HG02884 (cell line): Measurements from ENCODE around the gene TTBK2.

Source experiments
- ATAC-seq: cut with Tn5 transposase; IDR thresholded peaks from one replicate; pipeline ENCODE4 v1.9.1; 2021; ENCODE audit warnings: mild to moderate bottlenecking, moderate library complexity; ENCODE audit not compliant: unreplicated experiment

Gene TTBK2

GRCh38 chr15:42729409-42729808 is 191.2 kb downstream of the TTBK2 start:
- ATAC-seq = no peak

GRCh38 chr15:42728972-42729371 is 191.6 kb downstream of the TTBK2 start:
- ATAC-seq = no peak

- no peak for ATAC-seq
Measured at GRCh38 chr15:42728560-42728959, 192.0 kb downstream of the TTBK2 start.

- no peak for ATAC-seq
Measured at GRCh38 chr15:42727750-42728381, 192.7 kb downstream of the TTBK2 start.

GRCh38 chr15:42726114-42726513 is 194.5 kb downstream of the TTBK2 start:
- ATAC-seq = no peak

GRCh38 chr15:42725331-42725903 is 195.2 kb downstream of the TTBK2 start:
- ATAC-seq = no peak

- ATAC-seq = no peak
Measured at GRCh38 chr15:42724276-42724675, 196.3 kb downstream of the TTBK2 start.

GRCh38 chr15:42723068-42723467 is 197.5 kb downstream of the TTBK2 start:
- no peak for ATAC-seq

GRCh38 chr15:42721916-42722315 is 198.7 kb downstream of the TTBK2 start:
- no peak for ATAC-seq

GRCh38 chr15:42721016-42721415 is 199.6 kb downstream of the TTBK2 start:
- no peak for ATAC-seq

- ATAC-seq = no peak
Measured at GRCh38 chr15:42720071-42720470, 200.5 kb downstream of the TTBK2 start.

- ATAC-seq = no peak
Measured at GRCh38 chr15:42719043-42719442, 201.5 kb downstream of the TTBK2 start.

GRCh38 chr15:42716626-42717025 is 204.0 kb downstream of the TTBK2 start:
- no peak for ATAC-seq

- ATAC-seq = no peak
Measured at GRCh38 chr15:42716125-42716524, 204.5 kb downstream of the TTBK2 start.

GRCh38 chr15:42712584-42712983 is 208.0 kb downstream of the TTBK2 start:
- ATAC-seq = no peak

- ATAC-seq = no peak
Measured at GRCh38 chr15:42711746-42712145, 208.8 kb downstream of the TTBK2 start.

- no peak for ATAC-seq
Measured at GRCh38 chr15:42710662-42711061, 209.9 kb downstream of the TTBK2 start.

- ATAC-seq = no peak
Measured at GRCh38 chr15:42707873-42708544, 212.6 kb downstream of the TTBK2 start.

- no peak for ATAC-seq
Measured at GRCh38 chr15:42707068-42707467, 213.5 kb downstream of the TTBK2 start.

GRCh38 chr15:42705336-42705735 is 215.2 kb downstream of the TTBK2 start:
- ATAC-seq = no peak

- no peak for ATAC-seq
Measured at GRCh38 chr15:42704492-42704926, 216.1 kb downstream of the TTBK2 start.

- no peak for ATAC-seq
Measured at GRCh38 chr15:42696626-42697025, 224.0 kb downstream of the TTBK2 start.
